GM12865 (cell line): ENCODE data around the gene HOXD12.

Experiments
- DNase-seq: peaks from one replicate; pipeline ENCODE4 v3.0.0; 2010; ENCODE audit warnings: low read depth
- H3K4me3 ChIP-seq: 2 replicates; pipeline ENCODE4 v1.5.1; 2011; ENCODE audit warnings: mild to moderate bottlenecking, low read depth, low read length, control low read depth
- CTCF ChIP-seq: IDR thresholded peaks from 2 replicates; pipeline ENCODE4 v1.5.1; 2011; ENCODE audit warnings: low read length, control low read depth, low read depth, inconsistent platforms; ENCODE audit not compliant: insufficient read depth; ENCODE audit errors: missing control alignments

Gene HOXD12

GRCh38 chr2:176099728-176100546, at the start of gene HOXD12:
Gene HOXD12, plus strand, starts transcription at chr2:176099795. Its CDS starts 7 bp downstream, at chr2:176099802.
- H3K4me3 ChIP-seq, result no peak within 1 kb of the TSS
- no peak for DNase-seq
- TF ChIP-seq CTCF, result no peak

GRCh38 chr2:176056406-176056805, 43.2 kb upstream of the HOXD12 start:
- TF ChIP-seq CTCF, result no peak
- DNase-seq, result no peak
- H3K4me3 ChIP-seq, result no peak overlapping the region

GRCh38 chr2:176063958-176064357, 35.6 kb upstream of the HOXD12 start:
- no peak overlapping the region for H3K4me3 ChIP-seq
- DNase-seq, result peak; percentile 26
- TF ChIP-seq CTCF, result no peak

- no peak overlapping the region for H3K4me3 ChIP-seq
- TF ChIP-seq CTCF, result no peak
- DNase-seq, result no peak
Measured at GRCh38 chr2:176066645-176067588, 32.7 kb upstream of the HOXD12 start.

GRCh38 chr2:176067589-176068418, 31.8 kb upstream of the HOXD12 start:
- H3K4me3 ChIP-seq, result no peak overlapping the region
- TF ChIP-seq CTCF, result no peak
- DNase-seq, result no peak

- DNase-seq, result no peak
- no peak for TF ChIP-seq CTCF
- no peak overlapping the region for H3K4me3 ChIP-seq
Measured at GRCh38 chr2:176068419-176068832, 31.2 kb upstream of the HOXD12 start.
